ENCODE data around the gene CLDN15.

- no peak for TF ChIP-seq CTCF (IDR thresholded peaks at IDR 0.05)
- no peak for TF ChIP-seq EZH2 (IDR thresholded peaks at IDR 0.05; ENCODE audit: borderline replicate concordance, insufficient read depth, low read depth, low read length, poor library complexity, severe bottlenecking)
These were observed 52.3 kb downstream of the CLDN15 start for GRCh38 chr7:101185258-101185839.

Measured in B cell (primary cell).